Stimulated activated CD4-positive, alpha-beta T cell treated with anti-CD3 and anti-CD28 coated beads, Interleukin-4, amount 100 ng/mL, for 24 hours (primary cell): ENCODE results near the gene RPS18.

Experiments used
- DNase-seq: peaks from one replicate; pipeline ENCODE4 v3.0.0-alpha.2; 2020

Gene RPS18

DNA sequence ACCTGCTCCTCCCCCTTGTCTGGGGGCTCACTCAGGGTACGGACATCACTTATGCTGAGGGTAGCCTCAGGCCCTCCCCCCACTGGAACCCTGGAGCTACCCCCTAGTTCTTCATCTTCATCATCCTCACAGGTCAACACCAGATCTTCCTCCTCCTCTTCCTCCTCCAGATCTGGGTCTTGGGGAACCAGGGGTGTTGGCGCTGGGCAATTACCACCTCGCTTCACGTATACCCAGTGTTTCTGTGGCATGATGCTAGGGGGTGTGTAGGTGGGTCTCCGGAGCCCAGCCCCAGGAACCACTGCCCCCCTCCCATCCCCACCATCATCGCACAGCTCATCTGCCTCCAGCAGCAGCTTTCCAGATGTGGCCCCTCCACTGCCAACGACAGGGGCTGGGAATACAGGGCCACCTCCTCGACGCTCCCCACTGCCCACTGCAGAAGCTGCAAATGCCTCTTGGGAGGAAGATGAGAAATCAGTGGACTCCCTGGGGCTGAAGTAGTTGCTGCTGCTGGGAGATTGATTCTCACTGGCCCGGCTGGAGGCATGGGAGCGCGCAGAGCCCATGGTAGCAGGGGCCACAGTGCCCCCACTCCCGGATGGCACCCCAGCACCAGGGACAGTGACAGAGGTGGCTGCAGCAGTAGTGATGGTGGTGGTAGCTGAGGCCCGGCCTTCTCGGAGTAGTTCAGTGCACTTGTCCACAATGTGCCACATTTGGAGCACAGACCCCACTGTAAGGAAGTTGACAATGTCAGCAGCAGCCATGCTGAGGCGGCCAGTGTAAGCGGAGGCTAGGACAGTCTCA lies 44.1 kb downstream of the RPS18 start:
- no peak for DNase-seq

DNA sequence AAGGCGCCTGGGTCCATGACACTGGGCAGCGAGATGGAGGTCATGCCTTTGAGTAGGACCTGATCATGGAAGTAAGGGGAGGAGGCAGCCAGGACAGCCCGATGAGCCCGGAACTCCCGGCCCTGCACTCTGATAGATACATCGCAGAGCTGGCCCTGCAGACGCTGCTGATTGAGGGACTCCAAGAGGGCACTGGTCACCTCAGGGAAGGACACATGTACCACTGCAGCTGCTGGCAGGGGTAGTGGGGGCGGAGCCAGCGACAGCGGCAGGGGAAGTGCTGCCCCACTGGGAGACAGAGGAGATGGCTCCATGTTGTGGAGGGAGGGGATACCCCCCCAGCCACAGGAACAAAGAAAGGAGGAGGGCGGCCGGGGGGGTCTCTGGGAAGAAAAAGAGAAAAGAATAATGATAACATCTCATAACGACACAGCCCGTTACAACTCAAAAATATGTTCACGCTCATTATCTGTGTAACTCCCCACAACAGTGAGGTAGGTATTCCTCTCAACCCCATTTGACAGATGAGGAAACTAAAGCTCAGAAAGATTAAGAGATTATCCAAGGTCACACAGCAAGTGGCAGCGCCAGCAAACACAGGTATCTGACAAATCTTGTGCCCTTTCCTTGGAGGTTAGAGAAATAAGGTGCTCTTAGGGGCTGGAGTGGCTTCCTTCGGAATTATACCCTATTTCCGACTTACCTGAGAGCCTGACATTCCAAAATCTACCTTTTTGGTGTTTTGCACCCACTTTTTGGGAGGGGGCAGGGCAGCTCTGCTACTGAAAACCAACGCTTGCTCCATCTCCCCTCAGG lies 44.9 kb downstream of the RPS18 start:
- DNase-seq, result no peak

DNA sequence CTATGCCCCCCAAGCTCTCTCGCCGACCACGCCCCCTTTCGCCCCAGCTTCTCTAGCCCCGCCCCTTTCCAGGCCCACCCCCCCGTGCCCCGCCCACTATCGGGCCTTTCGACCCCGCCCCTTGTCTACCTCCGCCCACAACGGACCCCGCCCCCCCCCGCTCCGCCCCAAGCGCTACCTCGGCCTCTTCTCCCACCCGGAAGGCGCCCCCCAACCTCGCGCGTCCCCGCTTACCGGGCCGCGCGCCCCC lies 45.5 kb downstream of the RPS18 start:
- DNase-seq, result no peak

DNA sequence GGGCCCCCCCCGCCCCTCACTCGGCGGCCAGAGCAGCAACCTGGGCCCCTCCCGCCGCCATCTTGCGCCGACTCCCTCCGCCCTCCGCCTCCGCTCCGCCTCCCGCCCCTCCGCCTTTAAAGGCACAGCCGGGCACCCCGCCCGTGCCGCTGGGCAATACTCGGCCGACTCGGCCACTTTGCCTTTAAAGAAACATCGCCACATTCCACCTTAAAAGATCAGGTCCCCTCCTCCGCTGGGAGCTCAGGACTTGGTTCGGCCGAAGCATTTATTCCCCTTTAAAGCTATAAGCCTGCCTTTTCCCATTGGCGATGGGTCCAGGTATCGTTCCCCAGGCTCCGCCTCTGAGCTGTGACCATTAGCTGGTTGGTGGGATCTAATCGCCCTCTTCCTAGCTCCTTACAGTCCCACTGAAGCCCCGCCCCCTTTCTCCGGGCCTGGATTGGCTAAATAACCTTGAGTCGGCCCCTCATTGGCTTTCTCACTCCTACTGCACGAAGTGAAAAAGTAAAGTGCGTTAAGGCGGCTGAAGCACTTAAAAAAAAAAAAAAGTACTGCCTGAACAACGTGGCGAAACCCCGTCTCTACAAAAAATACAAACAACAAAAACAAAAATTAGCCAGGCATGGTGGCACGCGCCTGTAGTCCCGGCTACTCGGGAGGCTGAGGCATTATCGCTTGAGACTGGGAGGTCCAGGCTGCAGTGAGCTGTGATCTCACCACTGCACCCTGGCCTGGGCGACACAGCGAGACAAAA lies 46.0 kb downstream of the RPS18 start, which contains the start of gene ZBTB22:
Gene ZBTB22, minus strand, starts transcription at position 76 of the 757 bp plus-strand sequence. CDS start 828 bp downstream, outside the sequence.
- peak; percentile 96 for DNase-seq

DNA sequence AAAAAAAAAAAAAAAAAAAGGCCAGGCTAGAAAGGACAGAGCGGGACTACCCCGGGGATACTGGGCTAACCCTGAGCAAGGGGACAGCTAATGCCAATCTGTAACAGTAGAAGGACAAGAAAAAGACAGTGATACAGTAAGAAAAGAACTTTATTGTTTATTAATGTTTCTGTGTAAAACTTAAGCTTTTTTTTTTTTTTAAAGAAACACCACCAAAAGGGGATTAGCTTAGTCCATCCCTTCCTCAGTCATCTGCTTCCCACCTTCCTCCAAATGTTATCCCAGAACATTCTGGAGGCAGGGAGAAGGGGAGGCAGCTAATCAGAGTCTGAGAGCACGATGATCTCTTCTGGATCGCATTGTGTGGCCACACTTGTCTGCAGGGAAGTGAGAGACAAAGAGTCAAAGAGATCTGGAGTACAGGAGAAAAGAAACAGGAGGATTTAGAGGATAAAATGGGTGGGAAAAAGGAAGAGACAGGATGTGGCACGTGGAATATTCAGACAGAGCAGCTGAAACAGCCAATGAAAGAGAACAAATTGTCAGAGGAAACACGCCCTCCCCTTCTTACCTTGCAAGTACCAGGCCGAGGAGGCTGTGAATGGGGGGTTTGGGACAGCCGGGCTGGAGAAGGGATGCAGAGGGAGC lies 46.7 kb downstream of the RPS18 start:
- DNase-seq, result no peak

DNA sequence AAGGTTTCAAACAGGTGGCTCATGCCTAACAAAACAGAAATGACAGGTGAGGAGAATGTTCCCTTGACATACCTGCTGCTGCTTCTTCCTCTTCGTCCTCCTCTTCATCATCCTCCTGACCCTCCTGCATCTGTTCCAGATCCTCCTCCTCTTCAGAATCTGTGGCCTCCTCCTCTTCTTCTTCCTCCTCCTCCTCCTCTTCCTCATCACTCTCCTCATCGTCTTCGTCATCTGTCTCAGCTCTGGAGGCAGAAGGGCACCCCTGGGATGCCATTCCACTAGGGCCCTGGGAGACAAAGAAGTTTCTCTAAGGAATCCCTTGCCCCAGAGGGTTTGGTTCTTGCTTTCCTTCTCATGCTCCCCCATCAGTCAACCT lies 48.1 kb downstream of the RPS18 start:
- no peak for DNase-seq

DNA sequence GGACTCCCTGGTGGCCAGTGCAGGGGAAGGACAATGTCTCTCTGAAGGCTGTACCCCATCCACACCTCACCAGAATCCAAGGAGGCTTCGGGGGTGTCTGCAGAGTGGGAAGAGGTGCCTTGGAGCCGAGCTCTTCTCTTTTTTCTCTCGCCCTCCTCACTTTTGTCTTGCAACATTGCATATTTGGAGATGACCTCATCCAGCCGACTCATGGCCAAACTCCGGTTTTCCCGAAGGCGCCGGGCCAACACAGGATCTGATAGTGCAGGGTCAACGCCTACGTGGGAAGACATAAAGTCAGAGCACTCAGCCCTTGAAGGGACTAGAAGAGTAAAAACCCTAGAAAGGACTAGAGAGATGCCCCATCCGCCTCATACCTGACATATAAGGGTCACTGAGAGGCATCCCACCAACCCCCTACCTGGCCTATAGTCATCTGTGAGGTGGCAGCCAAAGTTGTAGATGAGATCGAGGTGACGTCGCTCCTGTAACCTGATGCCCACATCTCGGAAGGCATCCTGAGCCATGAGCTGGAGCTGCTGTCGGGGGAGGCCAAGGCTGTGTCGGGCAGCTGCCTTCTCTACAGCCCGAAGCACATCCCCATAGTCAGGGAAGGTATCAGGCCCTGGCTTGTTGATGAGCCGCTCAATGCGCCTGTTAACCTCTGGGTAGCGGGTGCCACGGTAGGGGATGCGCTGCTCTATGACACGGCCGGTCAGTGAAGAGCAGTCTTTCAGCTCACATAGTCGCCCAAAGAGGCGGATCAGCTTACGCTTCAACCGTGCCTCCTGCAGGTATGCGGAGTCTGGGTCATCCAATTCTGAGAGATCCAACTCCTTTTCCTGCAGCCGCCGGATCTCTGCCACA lies 48.7 kb downstream of the RPS18 start:
- no peak for DNase-seq

DNA sequence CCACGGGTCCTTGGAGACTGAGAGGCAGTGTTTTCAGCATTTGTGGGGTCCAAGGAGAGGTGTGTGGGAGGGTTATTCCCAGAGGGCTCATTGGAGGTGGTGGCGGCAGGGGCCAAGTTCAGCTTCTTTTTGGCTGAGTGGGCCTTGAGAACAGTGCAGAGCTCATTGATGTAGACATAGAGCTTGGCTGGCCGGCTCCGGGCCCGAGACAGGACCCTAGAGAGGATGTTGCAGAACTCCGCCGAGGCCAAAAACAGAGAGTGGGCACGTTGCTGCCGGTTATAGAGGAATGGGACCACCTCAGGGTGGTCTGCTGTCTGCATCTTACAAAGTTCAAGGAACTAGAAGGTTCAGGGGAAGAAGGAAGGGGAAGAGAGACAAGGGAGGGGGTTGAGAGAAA lies 49.4 kb downstream of the RPS18 start:
- DNase-seq, result no peak

DNA sequence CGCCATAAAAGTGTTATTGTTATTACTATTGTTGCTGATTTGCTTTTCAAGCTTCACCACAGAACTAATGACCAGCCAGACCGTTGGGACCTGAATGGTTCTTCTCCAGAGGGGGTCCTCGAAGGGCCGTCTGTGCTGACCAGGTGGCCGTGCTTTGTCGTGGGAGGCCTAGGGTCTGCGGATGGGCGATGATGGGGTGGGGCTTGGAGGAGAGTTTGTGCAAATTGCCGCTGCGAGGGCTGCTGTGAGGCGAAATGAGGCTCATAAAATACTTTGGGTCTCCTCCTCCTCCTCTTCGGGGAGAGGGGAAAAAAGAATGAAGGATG lies 51.7 kb downstream of the RPS18 start:
- no peak for DNase-seq

DNA sequence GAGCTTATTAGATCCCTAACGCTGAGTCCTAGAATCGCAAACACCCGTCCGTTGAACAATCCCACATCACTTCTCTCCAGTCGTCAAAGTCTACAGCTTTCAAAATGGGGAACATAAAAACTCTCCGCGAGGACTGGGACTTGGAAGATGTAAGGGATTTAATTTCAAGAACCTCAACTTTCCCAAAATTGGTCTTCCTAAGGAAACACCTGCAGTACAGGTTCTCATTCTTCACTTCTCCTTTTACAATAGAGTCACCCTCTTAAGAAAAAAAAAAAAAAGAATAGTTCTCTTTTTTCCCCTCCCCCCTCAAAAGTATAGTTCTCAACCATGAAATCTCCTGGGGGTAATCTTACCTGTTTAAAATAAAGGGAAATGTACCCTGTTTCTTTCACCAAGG lies 52.2 kb downstream of the RPS18 start:
- DNase-seq, result no peak
